ENCODE results near the gene AGBL1.
"Not testable (repeated sequence)": the region's sequence is repeated elsewhere in the genome, so short reads cannot be mapped to it uniquely, and the experiment has no call there.

The AGBL1 gene

GRCh38 chr15:86087808-86088207, 8.1 kb downstream of the AGBL1 start:
- DNase-seq: no peak

DNA sequence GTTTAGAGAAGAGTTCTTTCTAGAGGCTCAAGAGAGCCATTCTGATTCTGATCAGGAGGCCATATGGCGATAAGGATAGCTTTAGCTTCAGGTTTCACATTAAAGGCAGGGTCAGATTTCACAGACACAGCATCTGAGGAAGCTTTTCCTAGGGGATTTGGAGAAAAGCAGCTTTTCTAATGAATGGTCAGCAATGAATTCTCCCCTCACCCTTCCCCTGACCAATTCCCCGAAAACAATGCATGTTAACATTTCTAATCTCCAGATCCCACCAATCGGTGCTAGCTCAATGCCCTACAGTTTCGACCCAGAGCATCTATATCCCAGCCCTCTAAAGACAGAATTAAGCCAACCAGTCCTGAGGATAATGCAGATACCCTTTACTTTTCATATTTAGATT, 9.8 kb downstream of the AGBL1 start:
- no peak for DNase-seq

GRCh38 chr15:86101818-86102217, 22.1 kb downstream of the AGBL1 start:
- no peak for DNase-seq

- no peak for DNase-seq
Observed at GRCh38 chr15:86103825-86104224, 24.2 kb downstream of the AGBL1 start.

GRCh38 chr15:86106306-86106705, 26.6 kb downstream of the AGBL1 start:
- no peak for DNase-seq

- no peak for DNase-seq
Observed at GRCh38 chr15:86115145-86115801, 35.6 kb downstream of the AGBL1 start.

- no peak for DNase-seq
Observed at GRCh38 chr15:86121568-86122225, 42.0 kb downstream of the AGBL1 start.

DNA sequence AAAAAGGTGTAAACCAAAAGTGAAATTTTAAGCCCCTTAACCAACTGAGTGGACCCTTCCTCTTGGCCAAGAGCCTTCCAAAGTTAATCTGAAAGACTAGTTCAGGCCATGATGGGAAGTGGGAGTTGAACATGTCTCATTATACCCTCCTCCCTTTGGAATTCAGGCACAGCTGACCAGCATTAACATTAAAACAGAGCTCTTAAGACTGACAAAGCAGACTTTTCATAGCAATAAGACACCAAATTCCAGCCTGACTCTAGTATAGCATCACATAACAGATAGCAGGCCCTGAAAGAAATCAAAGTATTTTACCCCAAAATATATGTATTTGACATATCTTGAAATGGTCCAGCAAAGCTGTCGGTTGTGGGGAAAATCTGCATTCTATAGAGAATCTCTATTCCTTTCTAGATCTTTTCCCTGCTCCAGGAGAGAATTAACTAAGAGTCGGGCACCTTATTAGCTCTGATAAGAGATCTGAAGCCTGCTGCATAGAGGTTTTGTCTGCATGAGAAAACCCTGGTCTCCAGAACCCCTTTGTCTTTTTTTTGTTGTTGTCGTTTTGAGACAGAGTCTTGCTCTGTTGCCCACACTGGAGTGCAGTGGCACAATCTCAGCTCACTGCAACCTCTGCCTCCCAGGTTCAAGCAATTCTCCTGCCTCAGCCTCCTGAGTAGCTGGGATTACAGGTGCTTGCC, 43.2 kb downstream of the AGBL1 start:
- not testable (repeated sequence) for DNase-seq

GRCh38 chr15:86125775-86126174, 46.1 kb downstream of the AGBL1 start:
- no peak for DNase-seq

DNA sequence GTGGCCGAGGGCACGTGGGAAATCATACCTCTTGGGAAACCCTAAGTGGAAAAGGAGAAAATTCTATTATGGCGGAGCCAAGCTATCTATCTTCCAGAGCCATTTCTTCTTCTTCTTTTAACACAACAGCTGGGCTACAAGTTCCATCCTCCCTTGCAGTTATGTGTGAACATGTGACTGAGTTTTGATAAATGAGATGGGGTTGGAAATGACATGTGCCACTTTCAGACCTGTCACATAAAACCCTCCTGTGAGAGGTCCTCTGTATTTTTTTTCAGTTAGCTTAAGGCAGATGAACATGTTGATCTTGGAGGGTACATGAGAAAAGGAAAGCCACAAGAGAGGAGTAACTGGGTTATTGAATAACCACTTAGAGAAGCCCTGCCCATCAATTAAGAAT, 47.9 kb downstream of the AGBL1 start:
- DNase-seq: no peak

DNA sequence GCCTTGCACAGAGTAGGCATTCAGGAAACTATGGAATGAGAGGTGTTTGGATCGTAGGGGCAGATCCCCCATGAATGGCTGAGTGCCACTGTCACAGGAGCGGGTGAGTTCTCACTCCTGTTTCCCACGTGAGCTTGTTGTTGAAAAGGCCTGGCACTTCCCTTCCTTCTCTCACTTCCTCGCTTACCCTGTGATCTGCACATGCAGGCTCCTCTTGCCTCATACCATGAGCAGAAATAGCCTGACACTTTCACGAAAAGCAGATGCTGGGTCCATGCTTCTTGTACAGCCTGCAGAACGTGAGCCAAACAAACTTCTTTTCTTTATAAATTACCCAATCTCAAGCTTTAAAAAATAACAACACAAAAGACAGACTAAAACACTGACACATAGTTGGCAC, 55.4 kb downstream of the AGBL1 start:
- no peak for DNase-seq

DNA sequence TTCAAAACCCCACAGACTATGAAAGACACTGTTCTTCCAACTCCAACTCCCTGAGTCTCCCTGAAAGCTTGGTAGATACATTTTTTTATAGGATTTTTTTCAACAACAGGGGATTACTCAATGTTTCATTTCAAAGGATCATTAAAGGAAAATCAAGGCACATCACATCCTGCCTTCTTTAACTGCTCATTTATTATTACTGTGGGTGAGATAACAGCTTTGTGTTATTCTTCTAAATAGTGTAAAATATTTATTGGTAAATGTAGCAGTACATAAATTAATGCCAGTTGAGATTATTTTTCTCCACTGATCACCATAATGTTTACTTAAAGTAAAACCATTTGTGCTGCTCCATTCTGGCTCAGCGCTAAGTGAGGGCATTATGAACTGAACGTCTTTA, 57.2 kb downstream of the AGBL1 start:
- no peak for DNase-seq

DNA sequence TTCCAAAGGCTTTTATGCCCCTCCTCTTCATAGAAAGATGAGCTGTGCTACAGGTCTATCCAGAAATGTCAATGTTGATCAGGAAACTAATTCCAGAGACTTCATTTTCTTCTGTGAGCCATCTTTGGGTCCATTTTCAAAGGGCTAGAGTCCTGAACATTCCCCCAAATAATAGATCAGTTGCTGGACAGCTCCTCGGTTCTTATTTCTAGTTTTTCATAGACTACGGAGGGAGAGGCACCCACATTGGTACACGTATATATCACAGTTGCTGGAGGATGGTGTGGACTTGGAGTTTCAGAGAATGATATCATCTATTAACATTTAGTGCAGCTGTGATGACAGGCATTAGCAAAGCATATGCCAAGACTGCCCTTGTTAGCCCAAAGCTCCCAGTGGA, 59.1 kb downstream of the AGBL1 start:
- no peak for DNase-seq

DNA sequence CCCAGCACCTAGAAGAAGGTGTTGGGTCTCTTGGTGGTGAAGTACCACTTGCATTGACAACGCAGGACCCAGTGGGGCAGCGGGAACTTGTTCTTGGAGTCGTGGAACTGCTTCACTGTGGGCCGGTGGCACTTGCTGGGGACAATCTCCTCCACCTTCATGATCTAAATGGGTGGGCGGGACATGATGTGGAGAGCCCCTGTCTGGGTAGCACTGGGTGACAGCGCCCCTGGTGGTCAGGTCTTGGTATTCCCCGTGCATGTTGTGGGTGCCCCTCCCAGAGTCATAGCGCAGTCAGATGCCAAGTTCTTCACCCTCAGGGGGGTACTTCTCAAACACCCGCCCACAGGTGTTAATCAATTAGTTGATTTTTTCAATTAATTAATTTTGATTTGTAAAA, 60.2 kb downstream of the AGBL1 start:
- DNase-seq: no peak

DNA sequence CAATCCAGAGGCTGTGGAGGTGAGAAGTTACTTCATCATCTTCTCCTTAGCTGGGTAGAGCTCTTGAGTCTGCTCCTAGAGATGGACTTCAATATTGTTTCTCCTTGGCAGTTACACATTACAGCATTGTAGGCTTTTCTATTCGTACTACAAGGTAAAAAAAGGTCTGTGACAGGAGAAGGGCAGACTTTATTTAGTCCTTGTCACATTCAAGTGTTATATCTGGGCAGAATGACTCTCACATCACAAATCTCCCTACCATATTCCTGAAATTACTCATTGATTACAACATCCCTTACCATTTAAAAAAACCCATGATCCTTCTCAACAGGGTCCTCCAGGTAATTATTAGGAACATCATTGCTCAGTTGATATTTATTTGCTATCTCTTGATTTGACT, 75.0 kb downstream of the AGBL1 start:
- DNase-seq: no peak

DNA sequence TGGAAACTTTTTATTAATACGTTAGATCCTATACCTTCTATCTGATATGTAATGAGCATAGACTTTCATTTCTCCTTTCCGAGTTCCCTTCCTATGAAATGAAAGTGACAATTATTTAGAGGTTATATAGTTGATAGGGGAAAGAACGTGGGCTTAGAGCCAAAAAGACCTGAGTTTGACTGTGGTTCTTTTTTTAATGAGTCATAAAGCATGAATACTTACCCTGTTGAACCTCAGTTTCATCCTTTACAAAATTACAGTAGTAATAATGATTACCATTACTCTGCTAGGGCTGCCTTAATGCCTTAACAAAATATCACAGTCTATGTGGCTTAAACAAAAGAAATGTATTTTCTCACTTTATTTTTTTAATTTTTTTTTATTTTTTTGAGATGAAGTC, 75.9 kb downstream of the AGBL1 start:
- DNase-seq: no peak

DNA sequence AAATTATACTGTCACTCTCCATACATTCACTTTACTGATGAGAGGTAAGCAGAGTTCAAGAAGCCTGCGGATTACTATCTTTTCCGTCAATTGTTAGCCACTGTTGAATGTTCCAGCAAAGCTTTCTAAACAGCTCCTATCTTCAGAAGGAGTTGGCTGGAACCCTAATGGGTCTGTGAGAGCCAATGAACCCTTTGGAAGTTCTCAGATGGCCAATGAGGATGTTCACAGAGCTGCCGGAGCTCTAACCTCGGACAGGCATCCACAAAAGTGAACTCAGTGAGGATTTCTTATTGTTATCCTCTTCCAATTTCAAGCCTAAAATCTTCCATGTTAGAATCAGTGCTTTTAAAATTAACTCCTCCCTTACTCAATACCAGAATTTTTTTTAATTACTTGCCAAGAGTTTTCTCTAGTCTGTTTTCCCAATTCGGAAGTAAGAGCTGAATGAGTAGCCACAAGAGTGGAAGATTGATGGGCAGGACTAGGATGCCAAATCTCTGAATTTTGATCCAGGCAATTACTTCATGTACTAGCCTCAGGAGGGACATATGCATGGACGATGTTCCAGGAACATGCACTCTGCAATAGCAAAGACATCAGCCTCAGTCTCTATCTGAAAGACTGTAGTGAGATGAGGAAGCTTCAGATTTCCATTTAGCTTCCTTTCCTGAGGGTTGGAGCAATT, 78.1 kb downstream of the AGBL1 start:
- DNase-seq: no peak

GRCh38 chr15:86159468-86159867, 79.8 kb downstream of the AGBL1 start:
- DNase-seq: no peak

DNA sequence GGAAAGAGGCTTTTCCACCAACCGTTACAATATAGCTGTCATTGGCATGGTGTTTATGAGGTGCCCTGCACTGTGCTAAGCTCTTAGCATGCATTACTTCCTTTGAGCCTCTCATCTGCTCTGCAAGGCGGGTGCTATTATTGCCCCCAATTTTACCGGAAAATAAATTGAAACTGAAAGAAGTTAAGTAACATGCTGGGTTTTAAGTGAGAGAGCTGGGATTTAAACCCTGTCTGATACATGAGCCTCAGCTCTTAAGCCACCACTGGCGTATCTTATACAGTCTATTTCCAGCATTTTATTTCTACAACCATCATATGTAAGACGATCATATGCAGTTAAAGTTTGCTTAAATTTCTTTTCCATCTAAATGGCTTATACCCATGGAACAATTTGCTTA, 81.6 kb downstream of the AGBL1 start:
- DNase-seq: no peak

GRCh38 chr15:86162172-86162591, 82.5 kb downstream of the AGBL1 start:
- DNase-seq: no peak

GRCh38 chr15:86162641-86163040, 83.0 kb downstream of the AGBL1 start:
- DNase-seq: no peak

DNA sequence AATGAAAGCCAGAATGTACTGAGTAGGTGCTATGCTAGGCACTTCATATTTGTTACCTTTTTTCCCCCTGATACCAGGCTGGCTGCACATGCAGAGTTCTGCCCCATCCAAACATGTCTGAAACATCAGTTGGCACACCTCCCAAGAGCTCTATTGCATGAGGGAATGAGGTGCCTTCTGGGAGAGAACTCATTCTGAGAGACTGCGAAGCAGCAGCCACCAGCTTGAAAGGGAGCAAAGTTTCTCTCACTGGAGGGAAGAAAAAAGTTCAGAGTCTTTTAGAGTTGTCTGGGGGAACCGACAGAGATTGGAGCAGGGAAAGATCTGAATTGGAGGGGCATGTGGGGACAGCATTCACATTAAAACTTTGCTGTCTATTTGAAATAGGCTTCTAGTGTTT, 84.1 kb downstream of the AGBL1 start:
- no peak for DNase-seq

DNA sequence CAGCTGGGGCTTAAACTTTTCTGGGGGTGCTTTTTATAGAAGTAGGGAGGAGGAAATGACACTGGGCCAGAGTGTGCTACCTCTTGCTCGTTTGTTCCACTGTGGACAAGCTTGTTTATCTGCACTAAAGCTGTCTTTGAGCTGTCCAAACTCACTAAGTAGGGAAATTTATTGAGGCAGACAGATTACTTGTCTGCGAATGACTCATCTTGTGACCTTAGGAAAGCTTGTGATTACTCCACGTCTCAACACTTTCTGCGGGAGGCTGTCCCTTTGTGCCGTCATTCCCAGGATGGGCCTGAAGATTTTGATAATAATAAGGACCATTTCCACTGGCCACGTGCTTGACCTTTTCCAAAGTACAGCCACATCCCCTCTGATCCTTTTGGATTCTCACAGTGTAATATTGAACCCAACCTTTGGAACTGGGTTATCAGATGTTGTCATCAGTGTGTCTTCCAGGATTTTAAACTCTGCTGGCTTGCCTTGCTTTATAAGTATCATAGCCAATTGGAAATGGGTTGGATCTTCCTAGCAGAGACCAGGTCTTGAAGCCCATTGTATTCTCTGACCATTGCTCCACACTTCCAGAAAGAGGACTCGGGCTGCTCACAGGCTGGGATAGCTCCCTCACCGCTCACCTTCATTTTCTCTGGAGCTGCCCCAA, 84.7 kb downstream of the AGBL1 start:
- DNase-seq: no peak
